Activated T-helper 1 cell treated with anti-CD3 and anti-CD28 coated beads, Interleukin-2, amount 50 U/mL, for 16 hours (primary cell): ENCODE measurements around the gene CADM4.
"Not testable (repeated sequence)": the region's sequence is repeated elsewhere in the genome, so short reads cannot be mapped to it uniquely, and the experiment has no call there.

Experiments
- DNase-seq, 2 donors: peaks; one replicate each; pipeline ENCODE4 v3.0.0-alpha.2; 2020; ENCODE audit warnings: low read depth in 1 of 2, low spot score in 1 of 2

Gene CADM4

DNA sequence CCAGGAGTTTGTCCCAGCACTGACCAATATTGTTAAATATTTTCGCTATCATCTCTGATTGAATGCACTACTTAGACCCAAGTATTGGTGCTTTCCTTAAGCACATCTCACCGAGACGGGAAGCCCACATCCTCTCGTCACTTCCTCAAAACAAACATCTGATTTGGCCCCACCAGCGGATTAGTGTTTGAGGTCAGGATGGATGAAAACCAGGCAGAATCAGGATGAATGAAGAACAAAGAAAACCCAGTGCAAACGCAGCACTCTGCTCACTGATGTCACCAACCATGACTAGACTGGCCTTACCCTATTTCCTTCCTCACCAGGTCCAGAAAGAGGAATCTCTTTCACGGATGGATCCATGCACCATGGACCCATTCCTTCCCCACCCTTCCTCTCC lies 24.4 kb upstream of the CADM4 start:
- no peak for DNase-seq

DNA sequence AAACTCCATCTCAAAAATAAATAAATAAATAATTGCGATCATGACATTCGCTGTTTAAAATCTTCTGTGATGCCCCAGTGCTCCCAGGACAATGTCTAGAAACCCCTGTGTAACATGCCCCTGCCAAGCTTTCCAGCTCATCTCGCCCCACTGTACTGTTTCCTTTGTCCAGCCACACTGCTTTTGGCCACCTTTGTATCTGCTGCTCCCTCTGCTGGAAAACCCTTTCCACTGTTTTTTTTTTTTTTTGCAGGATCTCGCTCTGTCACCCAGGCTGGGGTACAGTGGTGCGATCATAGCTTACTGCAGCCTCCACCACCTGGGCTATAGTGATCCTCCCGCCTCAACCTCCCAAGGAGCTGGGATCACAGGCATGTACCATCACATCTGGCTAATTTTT lies 22.8 kb upstream of the CADM4 start:
- DNase-seq: no peak

DNA sequence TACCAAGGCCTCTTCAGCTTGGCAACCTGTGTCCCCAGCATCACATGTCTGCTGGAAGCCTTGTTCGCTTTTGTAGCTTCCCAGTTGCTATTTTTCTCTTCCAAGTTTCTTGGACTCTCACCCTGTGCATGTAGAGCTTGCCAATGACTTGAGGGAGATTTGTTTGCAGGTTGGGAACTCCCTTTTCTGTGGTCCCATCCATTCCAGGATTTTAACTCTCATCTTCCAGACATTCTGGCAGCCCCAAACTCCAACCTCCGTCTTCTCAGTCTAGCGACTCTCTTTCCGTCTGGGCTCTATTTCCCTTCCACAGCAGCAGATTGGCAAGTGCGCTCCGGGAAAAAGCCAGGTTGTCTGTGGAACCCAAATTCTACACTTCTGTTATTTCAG lies 21.3 kb upstream of the CADM4 start:
- no peak for DNase-seq

DNA sequence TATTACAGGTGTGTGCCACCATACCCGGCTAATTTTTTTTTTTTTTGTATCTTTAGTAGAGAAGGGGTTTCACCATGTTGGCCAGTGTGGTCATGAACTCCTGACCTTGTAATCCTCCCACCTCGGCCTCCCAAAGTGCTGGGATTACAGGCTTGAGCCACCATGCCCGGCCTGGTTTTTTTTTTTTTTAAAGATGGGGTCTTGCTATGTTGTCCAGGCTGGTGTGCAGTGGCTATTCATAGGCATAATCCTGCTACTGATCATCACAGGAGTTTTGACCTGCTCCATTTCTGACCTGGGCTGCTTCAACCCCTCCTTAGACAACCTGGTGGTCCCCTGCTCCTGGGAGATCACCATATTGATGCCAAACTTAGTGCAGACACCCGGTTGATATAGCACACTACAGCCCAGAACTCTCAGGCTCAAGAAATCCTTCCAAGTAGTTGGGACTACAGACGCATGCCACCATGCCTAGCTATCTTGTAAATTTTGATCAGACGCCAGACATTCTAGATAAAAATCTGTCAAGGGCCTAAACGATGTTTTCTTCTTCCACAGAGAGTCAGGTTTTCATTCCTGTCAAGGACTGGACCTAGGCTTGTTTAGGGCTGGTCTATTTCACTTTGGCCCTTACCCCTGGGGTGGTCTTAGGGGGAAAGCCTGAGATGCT lies 20.8 kb upstream of the CADM4 start:
- no peak for DNase-seq

DNA sequence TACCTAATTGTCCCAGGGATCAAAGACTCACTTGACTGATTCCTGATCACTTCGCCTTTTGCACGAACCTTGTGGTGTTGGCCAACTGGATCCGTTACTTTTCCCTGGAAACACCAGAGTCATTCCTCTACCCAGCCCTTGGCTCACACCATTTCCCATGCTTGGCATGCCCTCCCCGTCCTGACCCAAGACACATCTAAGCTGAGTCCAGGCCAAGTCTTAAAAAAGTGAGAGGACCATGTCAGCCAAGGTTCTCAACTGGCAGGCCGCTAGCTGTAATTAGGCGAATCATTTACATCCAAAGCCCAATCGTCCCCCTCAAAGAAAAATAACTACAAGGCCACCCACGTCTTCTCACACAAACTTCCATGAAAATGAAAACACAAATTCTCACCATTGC lies 18.8 kb upstream of the CADM4 start:
- DNase-seq: no peak

DNA sequence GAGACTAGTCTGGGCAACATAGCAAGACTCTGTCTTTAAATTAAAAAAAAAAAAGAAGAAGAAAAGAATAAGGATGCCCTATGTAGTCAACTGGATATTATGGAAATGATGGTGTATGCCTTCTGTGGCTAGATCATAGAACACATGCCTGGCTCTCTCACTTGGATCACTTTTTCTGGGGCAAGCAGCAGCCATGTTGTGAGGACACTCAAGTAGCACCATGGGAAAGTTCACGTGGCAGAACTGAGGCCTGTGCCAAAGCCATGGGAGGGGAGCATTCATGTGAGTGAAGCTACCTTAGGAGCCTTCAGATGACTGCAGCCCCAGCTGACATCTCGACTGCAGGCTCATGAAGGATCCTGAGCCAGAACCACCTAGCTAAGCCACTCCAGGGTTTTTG lies 18.4 kb upstream of the CADM4 start:
- no peak for DNase-seq

DNA sequence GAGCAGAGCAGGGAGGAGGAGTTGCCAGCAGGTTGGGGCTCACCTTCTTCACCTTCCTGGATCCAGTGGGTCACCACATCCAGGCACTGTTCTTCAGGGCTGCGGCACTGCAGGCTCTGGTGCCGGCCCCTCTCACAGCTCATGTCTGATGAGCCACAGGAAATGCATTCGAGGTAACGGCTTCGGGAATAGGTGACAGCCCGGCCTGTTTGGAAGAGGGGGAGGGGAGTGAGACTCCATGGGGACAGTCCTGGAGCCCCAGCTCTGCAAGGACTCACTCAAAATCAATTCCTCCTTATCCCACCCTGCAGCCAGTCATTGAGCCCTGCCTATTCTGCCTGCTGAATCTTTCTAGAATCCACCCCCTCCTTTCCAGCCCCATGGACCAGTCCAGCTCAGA lies 16.8 kb upstream of the CADM4 start:
- DNase-seq: no peak

DNA sequence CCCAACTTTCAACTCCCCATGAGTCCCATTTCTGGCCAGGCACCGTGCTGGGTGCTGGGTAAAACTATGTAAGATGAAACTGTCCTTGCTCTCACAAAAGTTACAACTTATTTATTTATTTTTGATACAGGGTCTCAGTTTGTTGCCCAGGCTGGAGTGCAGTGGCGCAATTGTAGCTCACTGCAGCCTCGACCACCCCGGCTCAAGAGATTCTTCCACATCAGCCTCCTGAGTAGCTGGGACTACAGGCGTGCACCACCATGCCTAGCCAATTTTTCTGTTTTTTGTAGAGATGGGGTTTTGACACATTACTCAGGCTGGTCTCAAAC lies 12.9 kb upstream of the CADM4 start:
- DNase-seq: no peak

DNA sequence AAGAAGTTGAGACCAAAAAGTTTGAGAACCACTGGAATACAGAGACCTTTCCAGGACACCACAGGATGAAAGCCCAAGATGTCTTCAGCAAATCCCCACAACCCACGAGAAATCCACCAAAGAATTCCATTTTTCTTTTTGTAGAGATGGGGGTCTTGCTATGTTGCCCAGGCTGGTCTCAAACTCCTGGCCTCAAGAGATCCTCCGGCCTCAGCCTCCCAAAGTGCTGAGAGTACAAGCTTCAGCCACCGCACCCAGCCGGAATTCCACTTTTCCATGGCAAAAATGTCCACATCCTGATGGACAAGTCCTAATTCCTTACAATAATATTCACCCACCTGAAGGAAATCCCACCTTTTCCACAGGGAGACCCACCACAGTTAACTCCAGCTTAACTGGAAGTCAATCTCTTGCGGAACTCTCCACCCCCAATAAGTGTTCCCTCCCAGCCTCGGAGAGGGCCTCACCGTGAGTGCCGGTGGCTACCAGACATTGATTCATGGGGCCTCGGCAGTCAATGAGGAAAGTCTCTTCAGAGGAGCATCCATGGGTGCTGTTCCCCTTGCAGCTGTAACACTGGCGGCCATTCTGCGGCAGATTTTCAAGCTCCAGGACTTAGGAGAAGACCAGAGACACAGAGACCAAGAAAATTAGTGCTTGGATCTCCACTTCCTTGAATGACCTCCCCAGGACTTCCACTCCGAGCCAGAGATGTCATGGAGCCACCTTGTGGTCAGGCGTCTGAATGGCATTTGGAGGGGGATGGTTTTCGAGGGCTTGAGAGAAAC lies 12.3 kb upstream of the CADM4 start:
- no peak for DNase-seq

DNA sequence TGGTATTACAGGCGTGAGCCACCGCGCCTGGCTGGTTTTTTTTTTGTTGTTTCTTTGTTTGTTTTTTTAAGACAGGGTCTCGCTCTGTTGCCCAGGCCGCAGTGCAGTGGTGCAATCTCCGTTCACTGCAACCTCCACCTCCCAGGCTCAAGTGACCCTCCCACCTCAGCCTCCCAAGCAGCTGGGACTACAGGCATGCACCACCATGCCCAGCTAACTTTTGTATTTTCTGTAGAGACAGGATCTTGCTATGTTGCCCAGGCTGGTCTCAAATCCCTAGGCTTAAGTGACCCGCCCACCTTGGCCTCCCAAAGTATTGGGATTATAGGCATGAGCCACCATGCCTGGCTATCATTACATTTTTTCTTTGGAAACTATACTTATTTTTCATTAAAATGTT lies 10.6 kb upstream of the CADM4 start:
- DNase-seq: not testable (repeated sequence)

DNA sequence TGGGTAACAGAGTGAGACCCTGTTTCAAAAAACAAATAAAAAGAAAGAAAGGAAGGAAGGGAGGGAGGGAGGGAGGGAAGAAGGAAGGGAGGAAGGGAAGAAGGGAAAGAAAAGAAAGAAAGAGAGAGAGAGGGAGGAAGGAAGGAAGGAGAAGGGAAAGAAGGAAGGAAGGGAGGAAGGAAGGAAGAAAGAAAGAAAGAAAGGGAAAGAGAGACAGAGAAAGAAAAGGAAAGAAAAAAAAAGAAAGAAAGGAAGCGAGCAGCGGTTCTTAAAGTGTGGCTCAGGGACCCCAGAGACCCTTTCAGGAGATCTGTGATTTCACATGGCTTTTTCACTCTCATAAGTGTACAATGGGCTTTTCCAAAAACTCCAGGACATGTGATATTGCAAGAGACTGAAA lies 9.9 kb upstream of the CADM4 start:
- no peak for DNase-seq

DNA sequence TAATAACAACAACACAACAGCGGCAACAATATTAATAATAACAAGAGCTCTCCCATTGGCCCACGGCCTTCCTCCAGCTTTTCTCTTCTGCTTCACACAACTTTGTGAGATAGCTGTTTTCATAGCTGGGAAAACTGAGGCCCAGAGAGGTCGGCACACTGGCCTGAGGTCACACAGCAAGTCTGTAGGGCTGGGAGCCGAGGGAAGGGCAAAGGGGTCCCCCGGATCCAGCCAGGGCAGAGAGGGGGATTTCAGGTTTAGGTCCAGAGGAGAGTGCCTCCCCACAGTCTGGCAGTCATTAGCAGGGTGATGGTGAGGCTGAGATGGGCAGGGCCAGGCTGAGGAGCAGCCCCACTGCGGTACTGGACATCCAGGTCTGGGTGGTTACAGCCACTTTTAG lies 9.0 kb upstream of the CADM4 start:
- DNase-seq: no peak

DNA sequence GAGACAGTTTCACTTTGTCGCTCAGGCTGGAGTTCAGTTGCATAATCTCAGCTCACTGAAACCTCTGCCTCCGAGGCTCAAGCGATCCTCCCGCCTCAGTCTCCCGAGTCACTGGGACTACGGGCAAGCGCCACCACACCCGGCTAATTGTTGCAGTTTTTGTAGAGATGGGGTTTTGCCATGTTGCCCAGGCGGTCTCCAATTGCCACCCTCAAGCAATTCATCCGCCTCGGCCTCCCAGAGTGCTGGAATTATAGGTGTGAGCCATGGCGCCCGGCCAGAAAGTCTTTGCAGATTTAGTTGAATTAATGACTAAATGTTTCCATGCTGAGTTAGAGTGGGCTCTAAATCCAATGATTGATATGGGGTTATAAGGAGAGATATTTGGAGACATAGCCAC lies 4.5 kb upstream of the CADM4 start:
- DNase-seq: no peak

DNA sequence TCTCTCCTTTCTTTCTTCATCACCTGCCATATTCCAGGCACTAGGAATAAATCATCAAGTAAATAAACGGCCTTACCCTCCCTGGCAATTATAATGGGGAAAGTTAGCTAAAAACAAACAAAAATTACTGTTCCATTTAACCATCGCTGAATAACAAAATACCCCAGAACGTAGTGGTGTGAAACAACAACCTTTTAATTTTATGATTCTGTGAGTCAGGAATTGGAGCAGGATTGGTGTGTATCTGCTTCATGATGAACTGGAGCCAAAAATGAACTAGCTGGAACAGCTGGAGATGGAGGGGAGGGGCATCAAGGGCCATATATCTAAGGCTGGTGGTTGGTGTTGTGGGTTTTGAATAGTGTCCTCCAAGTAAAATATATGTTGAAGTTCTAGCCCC lies 3.7 kb upstream of the CADM4 start:
- no peak for DNase-seq

DNA sequence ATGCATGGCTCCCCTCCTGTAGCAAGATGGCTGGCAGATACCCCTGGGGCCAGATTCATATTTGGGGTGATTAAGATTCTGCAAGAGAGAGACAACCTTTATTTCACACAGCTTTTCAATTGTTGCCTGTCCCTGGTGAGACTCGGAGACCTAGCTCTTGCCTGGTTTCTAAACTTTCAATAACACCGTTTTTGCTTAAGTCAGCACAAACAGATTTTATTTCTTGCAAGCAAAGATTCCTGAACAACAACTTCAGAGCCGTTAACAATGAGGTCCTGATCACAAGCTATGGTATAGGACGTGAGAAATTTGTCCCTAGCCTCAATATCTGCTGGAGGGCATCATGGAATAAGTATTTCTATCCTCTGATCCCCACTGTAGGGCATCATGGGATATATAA lies 2.9 kb upstream of the CADM4 start:
- no peak for DNase-seq

DNA sequence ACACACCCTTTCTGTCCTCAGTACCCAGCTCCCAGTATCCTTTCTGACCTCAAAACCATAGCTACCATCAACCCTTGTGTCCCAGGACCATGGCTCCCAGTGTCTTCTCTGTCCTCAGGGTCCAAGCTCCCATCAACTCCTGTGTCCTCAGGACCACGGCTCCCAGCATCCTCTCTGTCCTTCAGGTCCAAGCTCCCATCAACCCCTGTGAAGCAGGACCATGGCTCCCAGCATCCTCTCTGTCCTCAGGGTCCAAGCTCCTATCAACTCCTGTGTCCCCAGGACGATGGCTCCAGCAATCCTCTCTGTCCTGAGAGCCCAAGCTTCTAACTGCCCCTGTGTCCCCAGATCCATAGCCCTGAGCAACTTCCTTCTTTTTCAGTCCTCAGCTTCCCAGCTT lies 1.7 kb upstream of the CADM4 start:
- DNase-seq: no peak

DNA sequence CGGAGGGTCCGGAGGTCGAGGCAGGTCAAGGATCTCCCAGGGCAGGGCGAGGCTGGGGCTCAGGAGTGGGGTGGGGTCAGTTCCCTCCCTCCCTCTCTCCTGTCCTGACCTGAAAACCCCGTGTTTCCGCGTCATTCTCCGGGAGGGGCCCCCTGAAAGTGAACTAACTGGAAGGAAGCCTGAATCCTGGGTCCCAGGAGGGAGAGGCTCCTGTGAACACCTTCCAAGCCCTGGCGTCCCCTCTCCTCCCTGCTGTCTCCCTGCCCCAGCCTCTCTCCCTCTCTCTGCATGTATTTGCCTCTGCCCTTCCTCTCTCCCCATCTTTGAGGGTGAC lies 741 bp upstream of the CADM4 start:
- DNase-seq: no peak

DNA sequence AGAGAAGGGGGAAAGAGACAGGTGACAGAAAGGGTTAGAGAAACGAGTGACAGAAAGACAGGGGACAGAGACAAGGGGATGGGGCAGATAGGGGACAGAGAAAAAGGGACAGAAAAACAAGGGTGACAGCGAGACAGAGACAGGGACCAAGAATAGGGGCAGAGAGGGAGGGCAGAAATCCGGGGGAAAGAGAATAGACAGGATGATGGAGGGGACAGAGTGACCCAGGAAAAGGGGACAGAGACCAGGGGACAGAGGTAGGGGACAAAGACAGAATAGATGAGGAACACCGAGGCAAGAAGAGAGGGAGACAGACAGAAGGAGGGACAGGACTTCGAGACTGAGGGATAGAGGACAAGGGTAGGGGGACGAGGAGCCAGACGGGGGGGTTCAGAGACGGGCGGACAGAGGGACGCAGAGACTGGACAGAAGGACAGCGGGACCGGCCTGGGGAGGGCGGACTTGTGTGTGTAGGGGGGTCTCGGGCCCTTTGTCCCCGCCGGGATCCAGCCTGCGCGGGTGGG lies 593 bp downstream of the CADM4 start:
- no peak for DNase-seq

DNA sequence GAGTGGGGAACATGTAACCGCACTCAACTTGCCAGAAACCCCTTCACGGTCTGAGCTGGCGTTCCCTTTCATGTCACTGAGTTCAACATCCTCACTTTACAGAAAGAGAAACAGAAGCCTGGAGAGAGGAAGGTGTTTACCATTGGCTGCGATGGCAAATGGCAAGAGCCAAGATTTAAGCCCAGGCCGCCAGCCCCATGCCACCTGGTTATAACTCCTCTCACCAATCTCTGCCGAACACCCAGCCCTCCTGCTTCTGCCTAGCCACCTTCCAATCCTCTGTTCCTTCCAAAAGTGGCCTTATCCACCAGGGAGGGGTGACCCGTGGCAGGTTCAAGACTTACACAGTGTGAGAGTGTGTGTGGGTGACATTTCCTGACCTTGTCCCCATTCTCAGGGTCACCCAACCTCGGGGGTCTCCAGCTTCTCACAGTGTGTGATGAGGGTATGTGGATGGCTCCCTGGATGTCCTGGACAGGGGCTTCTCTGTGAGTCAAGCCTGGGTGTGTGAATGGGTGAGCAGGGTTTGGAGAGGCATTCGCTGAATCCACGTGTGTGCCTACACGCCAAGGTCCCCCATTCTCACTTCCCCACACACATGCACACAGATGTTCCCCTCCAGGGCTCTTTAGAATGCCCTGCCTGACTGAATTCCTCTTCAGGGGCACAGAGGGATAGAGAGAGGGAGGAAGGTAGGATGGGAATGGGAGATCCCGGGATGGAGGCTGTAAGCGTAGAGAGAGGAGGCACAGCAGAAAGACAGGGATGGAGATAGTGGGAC lies 1.2 kb downstream of the CADM4 start:
- no peak for DNase-seq

DNA sequence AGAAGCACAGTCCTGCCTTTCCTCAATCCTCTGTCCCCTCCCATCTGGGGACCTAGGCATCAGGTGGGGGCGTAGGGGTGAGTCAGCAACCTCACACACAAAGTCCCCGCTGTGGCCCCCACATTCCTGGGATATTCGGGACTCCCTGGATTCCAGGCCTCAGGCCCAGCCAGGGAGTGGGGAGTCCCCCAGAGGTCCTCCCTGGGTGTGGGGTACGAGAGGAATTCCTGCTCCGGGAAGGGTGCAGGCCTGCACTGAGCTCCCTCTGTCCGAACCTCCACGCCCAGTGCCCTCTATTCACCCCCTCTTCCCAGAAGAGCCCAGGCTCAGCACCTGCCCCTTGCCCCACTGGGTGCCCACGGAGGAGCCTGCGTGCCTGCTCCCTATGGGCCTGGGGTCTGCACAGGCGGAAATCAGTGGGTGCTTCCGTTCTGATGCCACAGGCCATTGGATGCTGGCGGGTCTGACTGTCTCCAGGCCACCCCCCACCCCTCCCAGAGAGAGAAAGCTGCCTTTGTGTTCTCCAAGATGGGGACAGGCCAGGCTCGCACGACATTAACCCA lies 3.4 kb downstream of the CADM4 start:
- DNase-seq: no peak

DNA sequence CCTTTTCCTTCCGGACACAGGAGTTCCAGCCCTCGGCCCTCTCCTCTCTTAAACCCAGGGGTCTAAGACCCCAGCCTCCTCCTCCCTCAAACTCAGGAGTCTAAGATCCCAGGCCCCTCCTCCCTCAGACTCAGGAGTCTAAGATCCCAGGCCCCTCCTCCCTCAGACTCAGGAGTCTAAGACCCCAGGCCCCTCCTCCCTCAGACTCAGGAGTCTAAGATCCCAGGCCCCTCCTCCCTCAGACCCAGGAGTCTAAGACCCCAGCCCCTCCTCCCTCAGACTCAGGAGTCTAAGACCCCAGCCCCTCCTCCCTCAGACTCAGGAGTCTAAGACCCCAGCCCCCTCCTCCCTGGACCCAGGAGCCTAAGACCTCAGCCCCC lies 4.1 kb downstream of the CADM4 start:
- DNase-seq: not testable (repeated sequence)
